ENCODE measurements around the gene PWWP2B. TPM values are rescaled to one million over a fixed set of nuclear protein-coding genes. Genes with fewer than 3 reads are reported as not detected.

PWWP2B gene
- total and polyA plus RNA-seq, 2 of the 4 experiments (the other 2 are of a cell fraction): 1.7 to 2.2 TPM

DNA sequence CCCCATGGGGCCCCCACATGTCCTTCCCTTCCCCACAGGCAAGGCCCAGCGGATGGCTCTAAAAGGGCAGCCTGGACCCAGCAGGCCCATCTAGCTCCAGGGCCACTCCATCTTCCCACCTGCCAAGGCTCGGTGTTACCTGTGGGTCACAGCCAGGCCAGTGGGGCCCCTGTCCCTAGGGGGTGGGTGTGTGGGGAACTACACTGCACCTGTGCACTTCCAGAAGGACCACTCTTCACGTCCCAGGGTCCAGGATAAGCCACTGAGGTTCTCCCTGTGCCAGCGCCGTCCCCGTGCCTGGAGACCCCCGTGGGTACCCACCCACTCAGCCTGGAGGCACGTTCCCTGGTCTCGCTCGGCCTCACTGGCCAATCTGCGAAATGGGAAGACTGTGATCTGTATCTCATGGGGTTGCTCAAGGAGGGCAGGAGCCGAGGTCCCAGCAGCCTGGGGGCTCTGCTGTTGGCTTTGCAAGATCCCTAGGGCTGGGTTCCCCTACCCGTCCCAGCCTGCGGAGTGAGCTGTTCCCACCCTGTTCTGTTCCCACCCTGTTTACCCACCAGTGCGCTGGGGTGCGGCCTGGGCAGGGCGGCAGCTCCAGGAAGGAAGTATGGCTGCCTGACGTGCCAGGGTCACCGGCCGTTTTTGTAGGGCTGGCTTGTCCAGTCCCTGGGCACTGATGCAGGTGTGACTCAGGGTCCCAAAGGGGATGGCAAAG, 4.6 kb downstream of the PWWP2B start:
- H3K56ac ChIP-seq (ENCODE audit: extremely low read depth, insufficient read depth, low read length): no peak overlapping the region
- dilution Hi-C loops (cut with HindIII; ENCODE audit: low sequenced_read_pairs, unreplicated experiment) (no loop called here), in situ Hi-C loops (cut with MboI; ENCODE audit: low sequenced_read_pairs) (no loop called here), intact Hi-C loops (cut with micrococcal nuclease) (no loop called here)
- no peak overlapping the region for H2AK5ac ChIP-seq (ENCODE audit: low read depth, low read length)
- no peak overlapping the region for H2BK120ac ChIP-seq (ENCODE audit: low read depth, low read length)
- ATAC-seq (ENCODE audit: low read depth): no peak
- H3K4ac ChIP-seq (ENCODE audit: low read depth, low read length): no peak overlapping the region
- no peak overlapping the region for H3K9ac ChIP-seq (ENCODE audit: low read depth, low read length)
- H3K79me1 ChIP-seq (ENCODE audit: low read depth in 1 of 2, low read length in 2 of 2): peaks cover 6 to 25% of the 10 kb centered on the region in 2 experiments; a peak in 3 of 4 replicates
- no peak for DNase-seq
- ChIA-PET CTCF (no interaction called here), POLR2A (ENCODE audit: unreplicated experiment) (no interaction called here)
- H3K27me3 ChIP-seq (ENCODE audit: control insufficient read depth, insufficient read depth, low read length): no peaks in the 10 kb centered on the region
- no peak overlapping the region for H3K27ac ChIP-seq (ENCODE audit: insufficient read depth, low read length)
- H3K14ac ChIP-seq (replicated peaks; ENCODE audit: low read depth, low read length): no peak overlapping the region
- no peak overlapping the region for H3K18ac ChIP-seq (ENCODE audit: low read depth, low read length)
- H3K9me3 ChIP-seq (ENCODE audit: control insufficient read depth, insufficient read depth, low read length): no peaks in the 10 kb centered on the region
- WGBS, 2 experiments (ENCODE audit: extremely low coverage in 2 of 2, insufficient read length in 1 of 2): 96% methylated on average over 5 of the region's 20 CpGs; no CpG with 5 or more reads in 1 of the 2 experiments
- H3K4me3 ChIP-seq (ENCODE audit: insufficient read depth, low read depth, low read length): no peak overlapping the region
- no peak overlapping the region for H4K8ac ChIP-seq (ENCODE audit: low read depth in 2 of 2, low read length in 2 of 2)
- H4K20me1 ChIP-seq (ENCODE audit: insufficient read depth, low read length): peaks cover 3% of the 10 kb centered on the region
- peaks cover 9% of the 10 kb centered on the region for H3K4me1 ChIP-seq (ENCODE audit: control insufficient read depth, insufficient read depth, low read length)
- H3K4me2 ChIP-seq (ENCODE audit: low read depth, low read length): no peak overlapping the region
- H3K9me1 ChIP-seq (ENCODE audit: insufficient read depth, low read length): 0 out of 2 replicates have a peak, but pooled peaks cover 3% of the 10 kb centered on the region
- no peak overlapping the region for H4K5ac ChIP-seq (ENCODE audit: low read depth, low read length)
- no peak overlapping the region for H2BK5ac ChIP-seq (ENCODE audit: low read depth, low read length, poor library complexity, severe bottlenecking)
- no peak overlapping the region for H2AK9ac ChIP-seq (replicated peaks; ENCODE audit: low read depth, low read length, poor library complexity)
- H4K91ac ChIP-seq (ENCODE audit: insufficient read depth, low read depth, low read length): no peak overlapping the region
- H2AFZ ChIP-seq (replicated peaks; ENCODE audit: low read length, poor library complexity): no peak overlapping the region
- H2BK15ac ChIP-seq (ENCODE audit: low read depth, low read length): no peak overlapping the region
- no TSS peak for BruUV-seq (replicated peaks)
- TF ChIP-seq FOS (IDR thresholded peaks at IDR 0.05; ENCODE audit: low read depth, low read length) (no peak), MAZ (IDR thresholded peaks at IDR 0.05; ENCODE audit: borderline replicate concordance, low read depth, low read length) (no peak), CTCF (conservative IDR thresholded peaks at IDR 0.05; ENCODE audit: low read depth, low read length) (no peak), POLR2A (IDR thresholded peaks at IDR 0.05; ENCODE audit: low read depth, low read length) (no peak), MXI1 (IDR thresholded peaks at IDR 0.05; ENCODE audit: borderline replicate concordance, low read depth, low read length) (no peak), RCOR1 (IDR thresholded peaks at IDR 0.05; ENCODE audit: insufficient replicate concordance, low read length) (no peak), ELK1 (IDR thresholded peaks at IDR 0.05; ENCODE audit: borderline replicate concordance, low read depth, low read length) (no peak), NFE2L2 (IDR thresholded peaks at IDR 0.05; ENCODE audit: low read depth, low read length) (no peak), MAFK (IDR thresholded peaks at IDR 0.05; ENCODE audit: low read depth, low read length) (no peak), CEBPB (IDR thresholded peaks at IDR 0.05; ENCODE audit: low read depth, low read length) (no peak), SMC3 (IDR thresholded peaks at IDR 0.05; ENCODE audit: low read depth, low read length) (no peak), RFX5 (IDR thresholded peaks at IDR 0.05; ENCODE audit: low read depth, low read length) (no peak), BHLHE40 (IDR thresholded peaks at IDR 0.05; ENCODE audit: low read depth, low read length) (no peak), RAD21 (IDR thresholded peaks at IDR 0.05; ENCODE audit: low read length) (no peak)
- TF ChIP-seq, protein P1, sequence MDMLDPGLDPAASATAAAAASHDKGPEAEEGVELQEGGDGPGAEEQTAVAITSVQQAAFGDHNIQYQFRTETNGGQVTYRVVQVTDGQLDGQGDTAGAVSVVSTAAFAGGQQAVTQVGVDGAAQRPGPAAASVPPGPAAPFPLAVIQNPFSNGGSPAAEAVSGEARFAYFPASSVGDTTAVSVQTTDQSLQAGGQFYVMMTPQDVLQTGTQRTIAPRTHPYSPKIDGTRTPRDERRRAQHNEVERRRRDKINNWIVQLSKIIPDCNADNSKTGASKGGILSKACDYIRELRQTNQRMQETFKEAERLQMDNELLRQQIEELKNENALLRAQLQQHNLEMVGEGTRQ (IDR thresholded peaks at IDR 0.05; ENCODE audit: low read depth, low read length): no peak
- peaks cover 15% of the 10 kb centered on the region; the same call in 1 of the 2 replicates for H3K36me3 ChIP-seq (ENCODE audit: control insufficient read depth, insufficient read depth, low read length)
- H3K23ac ChIP-seq (ENCODE audit: low read depth, low read length): no peak overlapping the region
- H2BK20ac ChIP-seq (ENCODE audit: low read depth, low read length): no peak overlapping the region

Data from IMR-90 (cell line).